ENCODE measurements around the gene CCDC187.

The CCDC187 gene

DNA sequence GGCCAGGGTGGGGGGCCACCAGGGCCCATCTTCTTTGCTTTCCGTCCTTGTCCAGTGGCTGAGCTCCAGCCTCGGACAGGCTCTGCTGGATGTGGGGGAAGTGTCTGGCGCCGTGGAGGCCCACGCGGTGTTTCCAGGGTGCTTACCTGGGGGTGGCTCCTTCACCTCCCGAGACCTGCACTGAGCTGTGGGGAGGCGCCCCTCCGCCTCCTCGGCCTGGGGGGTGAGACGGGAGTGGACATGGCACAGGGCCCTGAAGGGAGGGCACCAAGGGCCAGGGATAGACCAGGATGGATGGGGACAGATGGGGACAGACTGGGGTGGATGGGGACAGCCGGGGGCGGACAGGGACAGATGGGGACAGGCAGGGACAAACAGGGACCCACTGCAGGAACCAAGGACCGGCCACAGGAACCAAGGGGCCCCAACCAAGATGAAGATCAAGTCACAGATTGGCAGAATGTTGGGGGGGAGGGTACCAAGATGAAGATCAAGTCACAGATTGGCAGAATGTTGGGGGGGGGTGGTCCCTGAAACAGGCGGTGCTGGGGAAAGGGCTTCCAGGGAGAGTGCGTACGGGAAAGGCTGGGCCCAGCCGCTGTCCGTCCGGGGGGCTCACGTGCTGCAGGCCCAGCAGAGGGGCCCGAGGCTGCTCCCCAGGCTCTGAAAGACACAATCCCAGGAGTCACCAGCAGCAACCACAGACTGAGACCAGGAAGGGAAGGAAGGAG lies 44.9 kb downstream of the CCDC187 start:
- FAIRE-seq = no peak
- no peak for DNase-seq (ENCODE audit: extremely low spot score, insufficient read length, low read depth)

DNA sequence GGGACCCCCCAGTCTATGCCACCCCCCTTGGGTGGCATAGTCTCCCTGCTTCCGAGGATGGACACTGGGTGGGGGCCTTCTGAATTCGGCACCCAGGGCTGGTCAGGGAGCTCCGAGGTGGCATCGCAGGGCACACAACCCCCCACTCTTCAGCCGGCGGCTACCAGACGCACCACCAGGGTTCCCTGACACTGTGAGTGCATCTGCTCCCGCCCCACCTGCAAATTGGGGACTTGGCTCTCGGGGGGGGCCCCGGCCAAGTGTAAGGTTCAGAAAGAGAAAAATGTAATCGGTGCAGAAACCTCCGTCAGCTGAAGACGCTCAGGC lies 45.6 kb downstream of the CCDC187 start:
- FAIRE-seq (no peak), DNase-seq (ENCODE audit: extremely low spot score, insufficient read length, low read depth) (no peak)

GRCh38 chr9:136257381-136258298 lies 46.3 kb downstream of the CCDC187 start:
- FAIRE-seq (no peak), DNase-seq (ENCODE audit: extremely low spot score, insufficient read length, low read depth) (no peak)

DNA sequence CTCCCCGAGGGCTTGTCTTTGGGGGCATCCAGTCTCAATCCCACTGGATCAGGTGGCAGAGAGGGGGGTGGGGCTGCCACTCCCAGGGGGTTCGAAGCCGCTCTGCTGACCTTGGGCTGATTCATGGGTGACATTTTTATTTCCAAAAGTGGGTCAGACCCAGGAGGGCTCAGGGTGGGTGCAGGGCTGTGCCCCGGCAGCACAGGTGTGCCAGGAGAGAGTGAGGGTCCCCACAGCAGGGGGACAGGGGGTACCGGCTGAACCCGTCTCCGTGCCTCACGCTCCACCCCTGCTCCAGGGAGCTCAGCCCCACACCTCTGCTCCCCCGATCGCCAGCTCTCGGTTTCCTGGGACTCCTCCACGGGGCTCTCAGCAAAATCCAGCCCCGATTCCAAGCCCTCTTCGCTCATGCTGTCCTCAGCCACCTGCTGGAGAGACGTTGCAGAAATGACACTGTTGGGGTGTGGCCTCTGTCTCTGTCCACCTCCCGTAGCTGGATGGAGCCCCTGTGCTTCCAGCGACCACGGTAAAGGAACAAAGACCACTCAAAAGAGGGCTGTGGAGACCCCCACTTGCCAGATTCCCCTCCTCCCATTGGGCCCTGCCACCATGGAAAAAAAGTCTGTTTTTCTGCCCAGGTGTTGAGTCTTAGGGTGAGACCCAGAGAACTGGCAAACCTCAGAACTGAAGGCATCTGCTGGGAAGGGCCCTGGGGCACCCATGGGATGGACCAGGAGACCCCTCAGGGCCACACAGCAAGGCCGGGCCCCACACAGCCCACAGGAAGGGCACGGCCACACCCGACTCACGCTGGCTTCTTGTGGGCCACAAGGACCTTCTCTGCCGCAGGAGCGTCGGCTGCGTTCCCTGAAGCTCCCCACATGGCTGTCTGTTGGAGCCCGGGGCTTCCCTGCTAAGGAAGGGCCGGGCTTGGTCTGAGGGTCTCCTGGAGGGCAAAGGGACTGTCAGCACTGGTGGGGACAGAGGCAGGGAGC lies 47.7 kb downstream of the CCDC187 start:
- FAIRE-seq (no peak), DNase-seq (ENCODE audit: extremely low spot score, insufficient read length, low read depth) (no peak)

DNA sequence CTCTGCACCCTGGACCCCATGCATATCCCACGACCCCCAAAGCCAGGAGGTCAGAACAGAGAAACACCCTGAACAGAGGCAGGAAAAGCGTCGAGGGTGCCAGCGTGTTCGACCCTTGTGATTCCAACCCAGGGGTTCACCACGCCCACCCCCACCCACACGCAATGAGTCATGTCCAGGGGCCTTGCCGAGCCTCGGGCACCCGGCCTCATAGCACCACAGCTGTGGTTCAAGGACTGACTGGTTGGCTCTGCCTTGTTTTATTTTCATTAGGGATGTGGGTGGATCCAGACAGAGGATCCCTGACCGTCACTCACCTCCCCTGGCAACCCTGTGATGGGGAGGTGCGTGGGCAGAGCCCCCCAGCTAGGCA lies 48.7 kb downstream of the CCDC187 start:
- FAIRE-seq (no peak), DNase-seq (ENCODE audit: extremely low spot score, insufficient read length, low read depth) (no peak)

- FAIRE-seq (no peak), DNase-seq (ENCODE audit: extremely low spot score, insufficient read length, low read depth) (no peak)
Measured at GRCh38 chr9:136254381-136255165, 49.3 kb downstream of the CCDC187 start.

- FAIRE-seq (no peak), DNase-seq (ENCODE audit: extremely low spot score, insufficient read length, low read depth) (no peak)
Measured at GRCh38 chr9:136253246-136254130, 50.4 kb downstream of the CCDC187 start.

DNA sequence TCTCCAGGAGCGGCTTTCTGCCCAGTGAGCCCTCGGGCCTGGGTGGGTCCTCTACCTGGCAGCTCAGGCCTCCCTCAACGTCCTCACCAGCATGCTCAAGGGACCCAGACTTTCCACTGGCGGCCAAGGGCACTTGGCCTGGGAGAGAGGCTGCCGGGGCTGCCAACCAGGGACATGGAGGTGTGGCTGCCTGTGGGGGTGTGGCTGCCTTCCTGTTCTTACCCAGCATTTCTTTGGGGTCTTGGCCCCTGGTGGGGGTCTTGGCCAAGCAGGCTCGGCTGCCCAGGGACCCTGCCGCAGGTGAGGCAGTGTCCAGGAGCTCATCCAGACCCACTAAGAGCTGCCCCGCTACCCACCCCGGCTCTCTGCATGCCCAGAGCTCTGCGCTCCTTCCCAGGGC lies 51.0 kb downstream of the CCDC187 start:
- FAIRE-seq (no peak), DNase-seq (ENCODE audit: extremely low spot score, insufficient read length, low read depth) (no peak)

GRCh38 chr9:136252281-136252680 lies 51.6 kb downstream of the CCDC187 start:
- no peak for FAIRE-seq
- no peak for DNase-seq (ENCODE audit: extremely low spot score, insufficient read length, low read depth)

- FAIRE-seq = no peak
- DNase-seq (ENCODE audit: extremely low spot score, insufficient read length, low read depth) = no peak
Measured at GRCh38 chr9:136251264-136252115, 52.4 kb downstream of the CCDC187 start.

DNA sequence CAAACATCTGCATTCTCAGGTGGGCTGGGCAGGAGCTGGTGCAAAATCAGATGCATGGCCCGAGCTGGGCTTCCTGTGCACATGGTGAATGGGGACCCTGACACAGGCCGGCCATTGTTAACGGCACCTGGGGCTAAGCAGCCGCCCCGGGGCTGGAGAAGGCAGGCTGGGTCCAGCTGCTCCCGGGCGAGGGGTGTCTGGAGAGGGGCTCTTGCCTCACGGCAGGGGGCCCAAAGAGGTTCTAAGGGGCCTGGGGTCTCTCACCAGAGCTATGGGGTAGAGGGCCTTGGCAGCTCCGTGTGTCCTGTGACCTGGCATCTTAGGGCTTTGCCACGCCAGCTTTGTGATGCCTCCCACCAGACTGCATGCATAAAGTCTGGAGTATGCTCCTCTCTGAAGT lies 53.2 kb downstream of the CCDC187 start:
- no peak for DNase-seq (ENCODE audit: extremely low spot score, insufficient read length, low read depth)
- no peak for FAIRE-seq

DNA sequence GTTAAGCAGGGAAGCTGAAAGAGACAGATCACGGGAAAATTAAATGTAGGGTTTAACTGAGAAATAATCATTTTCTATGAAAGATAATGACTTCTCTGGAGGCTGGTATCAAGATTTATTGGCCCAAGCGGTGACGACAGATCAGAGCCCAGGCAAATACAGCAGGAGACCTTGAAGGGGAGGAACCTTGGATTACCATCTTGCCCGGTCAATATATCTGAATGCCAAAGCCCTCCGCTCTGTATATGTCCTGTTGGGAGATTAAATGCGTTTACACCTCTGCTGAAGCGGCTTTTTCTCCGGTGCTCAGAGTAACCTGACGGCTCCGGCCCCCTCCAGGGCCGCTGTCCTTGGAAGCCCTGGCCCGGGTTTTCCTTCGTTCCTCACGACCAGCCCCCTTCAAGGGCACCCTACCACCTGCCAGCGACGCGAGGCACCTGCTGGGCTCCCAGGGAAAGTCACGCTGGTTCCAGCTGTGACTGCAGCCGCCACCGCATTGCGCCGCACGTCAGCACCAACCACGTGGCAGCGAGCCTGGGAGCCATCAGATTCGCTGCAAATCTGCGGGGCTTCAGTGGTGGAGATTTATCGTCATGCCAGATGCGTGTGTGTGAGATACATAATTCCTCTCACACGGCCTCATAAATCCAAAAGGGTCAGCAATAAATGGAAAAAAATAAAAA lies 53.9 kb downstream of the CCDC187 start:
- no peak for DNase-seq (ENCODE audit: extremely low spot score, insufficient read length, low read depth)
- no peak for FAIRE-seq

DNA sequence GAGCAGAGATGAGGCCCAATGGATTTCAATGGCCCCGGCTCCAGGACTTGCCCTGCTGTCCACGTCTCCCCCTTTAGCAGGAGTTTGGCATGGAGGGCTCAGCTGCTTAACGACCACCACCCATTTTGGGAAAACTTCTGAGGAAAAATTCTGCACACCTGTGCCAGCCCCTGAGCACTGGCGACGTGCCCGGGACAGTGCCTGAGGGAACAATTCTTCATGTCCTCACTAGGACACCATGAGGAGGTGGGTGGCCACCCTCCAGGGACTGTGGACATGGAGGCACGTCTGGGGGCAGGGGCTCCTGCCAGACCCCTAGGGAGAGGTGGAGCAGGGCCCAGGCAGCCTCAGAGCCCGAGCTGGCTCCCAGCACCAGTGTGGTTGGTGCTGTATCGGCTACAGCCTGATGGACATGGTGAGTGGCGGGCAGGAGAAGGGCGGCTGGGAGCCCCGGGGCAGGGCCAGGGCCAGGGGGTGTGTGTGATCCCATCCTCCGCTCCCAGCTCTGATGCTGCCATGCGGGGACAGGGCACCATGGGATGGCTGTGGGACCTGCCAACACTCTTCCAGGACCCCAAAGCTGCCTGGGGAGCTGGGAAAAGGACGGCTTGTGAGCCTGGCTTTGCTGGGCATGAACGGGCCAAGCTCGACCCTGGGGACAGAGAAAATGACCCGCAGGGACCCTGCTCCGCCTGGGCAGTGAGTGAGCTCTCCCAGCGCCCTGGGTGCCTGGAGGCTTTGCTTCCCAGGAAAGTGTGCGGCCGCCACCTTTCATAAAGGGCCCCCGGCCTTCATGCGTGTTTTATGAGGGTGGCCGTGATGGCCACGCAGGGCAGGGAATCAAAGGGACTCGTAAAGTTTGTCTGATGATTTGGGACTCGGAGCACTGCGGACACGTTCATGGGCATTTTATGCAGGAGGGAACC lies 54.7 kb downstream of the CCDC187 start:
- FAIRE-seq = no peak
- DNase-seq (ENCODE audit: extremely low spot score, insufficient read length, low read depth) = no peak

- FAIRE-seq (no peak), DNase-seq (ENCODE audit: extremely low spot score, insufficient read length, low read depth) (no peak)
Measured at GRCh38 chr9:136247947-136248637, 55.8 kb downstream of the CCDC187 start.

DNA sequence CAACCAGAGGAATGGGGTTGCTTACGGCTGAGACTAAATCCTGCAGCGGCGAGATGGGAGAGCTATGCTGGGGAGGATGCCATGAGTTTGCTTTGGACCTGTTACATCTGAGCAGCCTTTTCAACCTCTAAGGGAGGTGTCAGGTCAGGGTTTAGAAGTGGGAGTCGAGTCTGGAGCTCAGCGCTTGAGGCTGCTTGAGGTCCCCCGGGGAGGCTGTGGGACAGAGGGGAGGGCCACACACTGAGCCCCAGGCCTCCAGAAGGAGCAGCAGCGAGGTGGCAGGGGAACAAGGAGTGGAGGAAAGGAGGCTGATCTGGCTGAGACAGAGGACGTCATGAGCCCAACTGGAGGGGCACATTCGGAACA lies 56.4 kb downstream of the CCDC187 start:
- DNase-seq (ENCODE audit: extremely low spot score, insufficient read length, low read depth) (no peak), FAIRE-seq (no peak)

All from GM18507 (cell line).